ENCODE measurements around the gene NOL3. TPM values are rescaled to one million over a fixed set of nuclear protein-coding genes. Genes with fewer than 3 reads are reported as not detected.
A peak's percentile ranks its signal among the peaks of the same experiment; 100 is the strongest.

Gene NOL3
- total RNA-seq, 1 donor, result 10.1 TPM

DNA sequence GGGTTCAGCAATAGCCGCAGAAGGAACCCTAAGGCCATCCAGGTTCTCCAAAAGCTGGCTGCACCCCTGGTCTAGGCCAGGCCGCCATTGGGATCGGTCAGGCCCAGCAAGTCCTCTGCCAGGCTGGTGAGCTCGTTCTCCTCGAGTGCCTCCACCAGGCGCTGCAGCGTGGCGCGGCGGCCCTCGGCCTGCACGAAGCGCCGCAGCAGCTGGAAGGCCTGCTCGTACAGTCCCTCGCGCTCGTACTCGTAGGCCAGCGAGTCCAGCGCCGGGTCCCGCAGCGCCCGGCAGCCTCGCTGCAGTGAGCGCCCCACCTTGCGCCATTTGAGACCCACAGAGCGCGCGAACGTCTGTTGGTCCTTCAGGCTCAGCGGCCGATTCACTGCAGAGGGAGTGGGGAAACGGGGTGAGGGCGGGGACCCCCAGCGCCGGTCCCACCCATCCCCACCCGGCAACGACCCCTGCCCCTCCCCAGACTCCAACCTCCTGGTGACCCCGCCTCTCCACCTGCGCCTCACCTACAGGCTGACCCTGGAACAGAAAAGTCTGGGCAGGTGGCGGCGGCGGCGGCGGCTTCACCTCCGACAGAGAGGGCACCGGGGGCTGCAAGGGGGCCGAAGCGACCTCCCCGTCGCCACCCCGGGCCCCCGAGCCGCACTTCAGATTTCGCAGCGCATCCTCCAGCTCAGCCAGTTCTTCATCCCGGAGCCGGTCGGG lies 15.6 kb upstream of the NOL3 start:
- no peak for DNase-seq (ENCODE audit: low read depth)
- TF ChIP-seq, protein P1, sequence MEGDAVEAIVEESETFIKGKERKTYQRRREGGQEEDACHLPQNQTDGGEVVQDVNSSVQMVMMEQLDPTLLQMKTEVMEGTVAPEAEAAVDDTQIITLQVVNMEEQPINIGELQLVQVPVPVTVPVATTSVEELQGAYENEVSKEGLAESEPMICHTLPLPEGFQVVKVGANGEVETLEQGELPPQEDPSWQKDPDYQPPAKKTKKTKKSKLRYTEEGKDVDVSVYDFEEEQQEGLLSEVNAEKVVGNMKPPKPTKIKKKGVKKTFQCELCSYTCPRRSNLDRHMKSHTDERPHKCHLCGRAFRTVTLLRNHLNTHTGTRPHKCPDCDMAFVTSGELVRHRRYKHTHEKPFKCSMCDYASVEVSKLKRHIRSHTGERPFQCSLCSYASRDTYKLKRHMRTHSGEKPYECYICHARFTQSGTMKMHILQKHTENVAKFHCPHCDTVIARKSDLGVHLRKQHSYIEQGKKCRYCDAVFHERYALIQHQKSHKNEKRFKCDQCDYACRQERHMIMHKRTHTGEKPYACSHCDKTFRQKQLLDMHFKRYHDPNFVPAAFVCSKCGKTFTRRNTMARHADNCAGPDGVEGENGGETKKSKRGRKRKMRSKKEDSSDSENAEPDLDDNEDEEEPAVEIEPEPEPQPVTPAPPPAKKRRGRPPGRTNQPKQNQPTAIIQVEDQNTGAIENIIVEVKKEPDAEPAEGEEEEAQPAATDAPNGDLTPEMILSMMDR (IDR thresholded peaks at IDR 0.05; ENCODE audit: insufficient read depth, low read length), result no peak
- H3K4me3 ChIP-seq (ENCODE audit: low read depth, low read length), result no peak overlapping the region

DNA sequence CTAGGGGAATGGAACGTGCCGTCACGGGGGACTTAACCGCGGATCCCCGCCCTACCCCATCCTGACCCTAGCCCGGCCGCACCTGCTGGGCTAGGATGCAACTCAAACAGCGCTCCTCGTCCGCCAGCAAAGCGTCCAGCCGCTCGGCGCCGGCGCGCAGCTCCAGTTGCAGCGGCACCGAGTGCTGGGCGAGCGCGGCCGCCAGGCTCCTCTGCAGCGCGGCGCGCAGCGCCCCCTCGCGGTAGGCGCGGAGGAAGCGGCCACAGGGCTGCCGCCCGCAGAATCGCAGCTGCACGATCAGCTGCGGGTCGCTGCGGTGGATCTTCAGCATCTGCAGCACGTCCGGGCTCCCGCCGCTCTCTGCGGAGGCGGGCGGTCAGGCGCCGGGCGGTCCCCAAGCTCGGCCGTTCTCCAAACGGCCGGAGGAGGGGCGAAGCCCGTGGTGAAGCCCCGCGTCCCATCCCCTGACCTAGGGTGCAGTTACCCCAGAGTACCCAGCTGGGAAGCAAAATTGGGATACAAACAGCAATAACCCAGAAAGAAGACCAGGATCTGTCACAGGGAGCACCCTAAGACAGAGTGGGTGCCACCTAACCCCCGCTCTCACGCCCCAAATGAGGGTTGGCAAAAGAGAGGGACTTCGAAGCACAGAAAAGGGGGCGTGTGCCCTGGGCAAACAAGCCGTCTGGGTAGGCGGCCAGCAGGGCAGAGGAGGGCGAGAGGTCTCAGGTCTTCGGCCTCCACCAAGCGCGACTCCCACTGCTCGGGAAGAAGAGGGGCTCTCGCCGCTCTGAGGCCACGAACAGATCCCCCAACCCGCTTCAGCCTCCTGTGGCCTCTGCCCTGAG lies 14.8 kb upstream of the NOL3 start:
- peak; percentile 73 for DNase-seq (ENCODE audit: low read depth)
- H3K4me3 ChIP-seq (ENCODE audit: low read depth, low read length), result no peak overlapping the region
- TF ChIP-seq, protein P1 (IDR thresholded peaks at IDR 0.05; ENCODE audit: insufficient read depth, low read length), result peak; percentile 67

- no peak overlapping the region for H3K4me3 ChIP-seq (ENCODE audit: low read depth, low read length)
- TF ChIP-seq, protein P1 (IDR thresholded peaks at IDR 0.05; ENCODE audit: insufficient read depth, low read length), result no peak
- no peak for DNase-seq (ENCODE audit: low read depth)
These were observed 14.0 kb upstream of the NOL3 start for GRCh38 chr16:67156143-67156844.

GRCh38 chr16:67157106-67157748 lies 13.1 kb upstream of the NOL3 start:
- TF ChIP-seq, protein P1 (IDR thresholded peaks at IDR 0.05; ENCODE audit: insufficient read depth, low read length), result no peak
- H3K4me3 ChIP-seq (ENCODE audit: low read depth, low read length), result no peak overlapping the region
- no peak for DNase-seq (ENCODE audit: low read depth)

GRCh38 chr16:67157892-67158635 lies 12.3 kb upstream of the NOL3 start:
- no peak for DNase-seq (ENCODE audit: low read depth)
- TF ChIP-seq, protein P1 (IDR thresholded peaks at IDR 0.05; ENCODE audit: insufficient read depth, low read length), result no peak
- no peak overlapping the region for H3K4me3 ChIP-seq (ENCODE audit: low read depth, low read length)

Measured in fibroblast of the aortic adventitia (primary cell).